ENCODE measurements around the gene RFX3. TPM values are rescaled to one million over a fixed set of nuclear protein-coding genes. Genes with fewer than 3 reads are reported as not detected.

RFX3 gene
- total RNA-seq, 1 experiment from 2014 or later = 8.4 TPM

GRCh38 chr9:3290231-3290840 is 235.5 kb downstream of the RFX3 start:
- ChIA-PET CTCF (no interaction called here), POLR2A (ENCODE audit: unreplicated experiment) (no interaction called here)
- no peak overlapping the region for H3K27ac ChIP-seq
- H3K79me2 ChIP-seq (ENCODE audit: low read depth) = no peaks in the 10 kb centered on the region
- DNase-seq = no peak
- H3K9me3 ChIP-seq (ENCODE audit: insufficient read depth, low read depth) = no peaks in the 10 kb centered on the region
- intact Hi-C loops (cut with micrococcal nuclease; ENCODE audit: unreplicated experiment) = no loop called here
- H3K9me2 ChIP-seq (ENCODE audit: insufficient read depth) = no peaks in the 10 kb centered on the region
- TF ChIP-seq, protein P1, sequence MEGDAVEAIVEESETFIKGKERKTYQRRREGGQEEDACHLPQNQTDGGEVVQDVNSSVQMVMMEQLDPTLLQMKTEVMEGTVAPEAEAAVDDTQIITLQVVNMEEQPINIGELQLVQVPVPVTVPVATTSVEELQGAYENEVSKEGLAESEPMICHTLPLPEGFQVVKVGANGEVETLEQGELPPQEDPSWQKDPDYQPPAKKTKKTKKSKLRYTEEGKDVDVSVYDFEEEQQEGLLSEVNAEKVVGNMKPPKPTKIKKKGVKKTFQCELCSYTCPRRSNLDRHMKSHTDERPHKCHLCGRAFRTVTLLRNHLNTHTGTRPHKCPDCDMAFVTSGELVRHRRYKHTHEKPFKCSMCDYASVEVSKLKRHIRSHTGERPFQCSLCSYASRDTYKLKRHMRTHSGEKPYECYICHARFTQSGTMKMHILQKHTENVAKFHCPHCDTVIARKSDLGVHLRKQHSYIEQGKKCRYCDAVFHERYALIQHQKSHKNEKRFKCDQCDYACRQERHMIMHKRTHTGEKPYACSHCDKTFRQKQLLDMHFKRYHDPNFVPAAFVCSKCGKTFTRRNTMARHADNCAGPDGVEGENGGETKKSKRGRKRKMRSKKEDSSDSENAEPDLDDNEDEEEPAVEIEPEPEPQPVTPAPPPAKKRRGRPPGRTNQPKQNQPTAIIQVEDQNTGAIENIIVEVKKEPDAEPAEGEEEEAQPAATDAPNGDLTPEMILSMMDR (conservative IDR thresholded peaks at IDR 0.05) = no peak
- TF ChIP-seq EZH2 (IDR thresholded peaks at IDR 0.05; ENCODE audit: low read depth) = no peak
- H3K4me2 ChIP-seq = no peak overlapping the region
- no peak overlapping the region for H3K4me3 ChIP-seq
- no peaks in the 10 kb centered on the region for H3K27me3 ChIP-seq (ENCODE audit: insufficient read depth, low read depth)
- H3K4me1 ChIP-seq (replicated peaks; ENCODE audit: insufficient read depth) = no peaks in the 10 kb centered on the region
- H2AFZ ChIP-seq = no peak overlapping the region
- no peaks in the 10 kb centered on the region for H3F3A ChIP-seq (ENCODE audit: insufficient read depth, low read depth)
- BruUV-seq (replicated peaks) = no TSS peak
- H4K20me1 ChIP-seq (ENCODE audit: insufficient read depth) = no peaks in the 10 kb centered on the region
- H3K36me3 ChIP-seq (ENCODE audit: low read depth) = no peaks in the 10 kb centered on the region

- BruUV-seq (replicated peaks) = no TSS peak
- intact Hi-C loops (cut with micrococcal nuclease; ENCODE audit: unreplicated experiment) = no loop called here
- Histone ChIP-seq H3K9me3 (ENCODE audit: insufficient read depth, low read depth) (no peaks in the 10 kb centered on the region), H3K4me3 (no peak overlapping the region), H4K20me1 (ENCODE audit: insufficient read depth) (no peaks in the 10 kb centered on the region), H3K4me1 (replicated peaks; ENCODE audit: insufficient read depth) (no peaks in the 10 kb centered on the region), H3K27ac (no peak overlapping the region), H3K36me3 (ENCODE audit: low read depth) (no peaks in the 10 kb centered on the region), H2AFZ (no peak overlapping the region), H3K4me2 (no peak overlapping the region), H3K27me3 (ENCODE audit: insufficient read depth, low read depth) (no peaks in the 10 kb centered on the region), H3K79me2 (ENCODE audit: low read depth) (no peaks in the 10 kb centered on the region), H3F3A (ENCODE audit: insufficient read depth, low read depth) (no peaks in the 10 kb centered on the region), H3K9me2 (ENCODE audit: insufficient read depth) (no peaks in the 10 kb centered on the region)
- no peak for DNase-seq
- ChIA-PET CTCF (no interaction called here), POLR2A (ENCODE audit: unreplicated experiment) (no interaction called here)
- no peak for TF ChIP-seq EZH2 (IDR thresholded peaks at IDR 0.05; ENCODE audit: low read depth)
- TF ChIP-seq, protein P1 (conservative IDR thresholded peaks at IDR 0.05) = no peak
Observed at GRCh38 chr9:3288686-3289085, 237.1 kb downstream of the RFX3 start.

DNA sequence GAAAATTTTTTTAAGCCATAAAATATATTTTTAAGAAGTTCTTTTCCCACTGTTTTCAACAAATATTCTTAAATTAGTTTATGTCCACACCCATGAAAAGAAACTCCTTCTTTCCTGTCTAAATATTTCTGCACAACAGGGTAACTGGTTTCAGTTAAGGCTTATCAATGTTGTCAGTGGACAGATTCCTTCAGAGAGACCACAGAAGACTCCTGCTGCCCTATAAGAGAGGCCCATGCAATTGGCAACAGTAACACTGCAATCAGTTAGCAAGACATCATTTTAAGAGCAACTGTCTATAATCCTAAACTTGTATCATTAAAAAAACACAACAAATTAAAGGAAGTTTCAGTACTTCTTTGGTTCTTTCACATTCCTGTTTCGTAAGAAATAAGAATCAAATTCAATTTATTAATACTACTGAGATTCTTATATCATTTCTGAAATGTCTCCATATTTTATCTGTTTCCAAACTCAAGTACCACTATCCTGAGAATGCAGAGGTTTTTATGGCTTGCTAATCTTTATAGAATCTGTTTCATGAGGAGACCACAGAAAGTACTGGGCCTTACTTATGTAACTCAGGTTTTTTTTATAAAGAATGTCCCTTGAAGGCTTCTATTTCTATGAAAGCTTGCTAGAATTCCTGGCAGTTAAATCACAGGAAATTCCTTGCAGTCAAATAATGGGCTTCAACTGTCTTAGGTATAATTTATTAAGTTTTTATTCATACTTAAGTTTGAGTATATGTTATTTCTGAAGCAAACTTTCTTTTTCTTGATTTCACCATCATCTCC is 240.2 kb downstream of the RFX3 start:
- BruUV-seq (replicated peaks) = no TSS peak

More for the DNA sequence above, 240.2 kb downstream of the RFX3 start:
- H3K27me3 ChIP-seq (ENCODE audit: insufficient read depth, low read depth) = no peaks in the 10 kb centered on the region
- H3K27ac ChIP-seq = no peak overlapping the region
- TF ChIP-seq, protein P1 (conservative IDR thresholded peaks at IDR 0.05) = no peak
- no peak for TF ChIP-seq EZH2 (IDR thresholded peaks at IDR 0.05; ENCODE audit: low read depth)
- H4K20me1 ChIP-seq (ENCODE audit: insufficient read depth) = no peaks in the 10 kb centered on the region
- no peaks in the 10 kb centered on the region for H3K79me2 ChIP-seq (ENCODE audit: low read depth)
- intact Hi-C loops (cut with micrococcal nuclease; ENCODE audit: unreplicated experiment) = no loop called here
- H3F3A ChIP-seq (ENCODE audit: insufficient read depth, low read depth) = no peaks in the 10 kb centered on the region
- ChIA-PET POLR2A (ENCODE audit: unreplicated experiment) (no interaction called here), CTCF (no interaction called here)
- DNase-seq = no peak
- no peaks in the 10 kb centered on the region for H3K9me3 ChIP-seq (ENCODE audit: insufficient read depth, low read depth)
- no peaks in the 10 kb centered on the region for H3K4me1 ChIP-seq (replicated peaks; ENCODE audit: insufficient read depth)
- H3K4me3 ChIP-seq = no peak overlapping the region
- H3K4me2 ChIP-seq = no peak overlapping the region
- H2AFZ ChIP-seq = no peak overlapping the region
- H3K36me3 ChIP-seq (ENCODE audit: low read depth) = no peaks in the 10 kb centered on the region
- no peaks in the 10 kb centered on the region for H3K9me2 ChIP-seq (ENCODE audit: insufficient read depth)

Measured in PC-9 (cell line).